Mammary epithelial cell (primary cell): ENCODE data around the gene CDK5RAP1.

Experiments used
- CTCF ChIP-seq, 2 donors: IDR thresholded peaks in 1 of 2; conservative IDR thresholded peaks in 1 of 2; 2 replicates each; pipeline ENCODE4 v1.5.1; 2011 to 2012; ENCODE audit warnings: inconsistent platforms in 2 of 2, low read length in 2 of 2, mild to moderate bottlenecking in 2 of 2, control low read depth in 1 of 2, low read depth in 1 of 2; ENCODE audit not compliant: insufficient read depth in 1 of 2; ENCODE audit errors: extremely low read depth in 1 of 2
- EZH2 ChIP-seq: IDR thresholded peaks from 2 replicates; pipeline ENCODE4 v1.6.1; 2012; ENCODE audit warnings: low read length, inconsistent platforms, borderline replicate concordance

GRCh38 chr20:33408716-33409654 lies 7.7 kb upstream of the CDK5RAP1 start:
- TF ChIP-seq EZH2 (no peak), CTCF (conservative IDR thresholded peaks at IDR 0.05 in 1 of 2, IDR thresholded peaks at IDR 0.05 in 1 of 2; ENCODE audit: extremely low read depth in 1 of 2, insufficient read depth in 1 of 2, low read depth in 1 of 2, low read length in 2 of 2) (no peak)
